Bronchial epithelial cell (primary cell): ENCODE data around the gene PIP5K1C. TPM values are rescaled to one million over a fixed set of nuclear protein-coding genes. Genes with fewer than 3 reads are reported as not detected.

Experiments used
- DNase-seq: peaks from one replicate; pipeline ENCODE4 v3.0.0-alpha.2; 2010; ENCODE audit warnings: low read depth
- FAIRE-seq: peaks from 2 replicates; lab custom pipeline; 2011; peaks lifted over from hg19 to GRCh38; lab: Jason Lieb, UNC
- H3K27me3 ChIP-seq: 2 replicates; pipeline ENCODE4 v1.5.1; 2011; ENCODE audit warnings: low read length; ENCODE audit not compliant: control insufficient read depth, insufficient read depth
- H3K36me3 ChIP-seq: 2 replicates; pipeline ENCODE4 v1.5.1; 2011; ENCODE audit warnings: low read length; ENCODE audit not compliant: control insufficient read depth, insufficient read depth
- H3K4me3 ChIP-seq: 2 replicates; pipeline ENCODE4 v1.5.1; 2011; ENCODE audit warnings: mild to moderate bottlenecking, low read depth, low read length, control low read depth
- total RNA-seq: library from RNA; depleted of rRNA; stranded (reverse); fragments of >200 nt; gene quantifications from 2 replicates; pipeline ENCODE4 v1.2.1, GENCODE V29; 2014
- TF ChIP-seq, protein P1 (sequence below): IDR thresholded peaks from 2 replicates; pipeline ENCODE4 v1.5.1; 2011; ENCODE audit warnings: mild to moderate bottlenecking, moderate library complexity, low read length, control low read depth, inconsistent platforms; ENCODE audit not compliant: insufficient read depth, severe bottlenecking

The PIP5K1C gene
- total RNA-seq, 1 donor from 2014 or later: 6.3 TPM

DNA sequence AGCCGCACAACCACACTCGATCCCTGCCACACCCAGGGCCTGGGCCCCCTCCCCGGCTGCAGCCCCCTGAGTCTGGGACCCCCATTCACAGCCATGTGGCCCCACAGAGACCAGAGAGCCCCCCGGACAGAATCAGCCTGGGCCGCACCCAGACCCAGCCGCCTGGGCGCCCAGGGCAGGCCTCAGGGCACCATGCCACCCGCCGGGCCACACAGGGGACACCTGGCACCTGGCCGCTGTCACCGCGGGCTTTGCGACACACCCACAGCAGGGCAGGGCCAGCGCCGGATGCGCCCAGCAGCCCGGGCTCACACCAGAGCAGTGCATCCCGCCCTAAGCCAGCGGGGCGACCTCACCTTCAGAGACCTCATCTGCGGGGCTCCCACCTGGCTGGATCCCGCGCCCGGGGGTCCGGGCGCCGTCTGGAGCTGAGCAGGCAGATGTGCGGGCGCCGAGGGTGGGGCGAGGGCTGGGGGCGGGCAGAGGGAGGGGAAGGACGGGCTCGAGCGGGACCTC is 94.0 kb downstream of the PIP5K1C start:
- DNase-seq (no peak), FAIRE-seq (no peak)
- H3K27me3 ChIP-seq: no peaks in the 10 kb centered on the region
- TF ChIP-seq, protein P1, sequence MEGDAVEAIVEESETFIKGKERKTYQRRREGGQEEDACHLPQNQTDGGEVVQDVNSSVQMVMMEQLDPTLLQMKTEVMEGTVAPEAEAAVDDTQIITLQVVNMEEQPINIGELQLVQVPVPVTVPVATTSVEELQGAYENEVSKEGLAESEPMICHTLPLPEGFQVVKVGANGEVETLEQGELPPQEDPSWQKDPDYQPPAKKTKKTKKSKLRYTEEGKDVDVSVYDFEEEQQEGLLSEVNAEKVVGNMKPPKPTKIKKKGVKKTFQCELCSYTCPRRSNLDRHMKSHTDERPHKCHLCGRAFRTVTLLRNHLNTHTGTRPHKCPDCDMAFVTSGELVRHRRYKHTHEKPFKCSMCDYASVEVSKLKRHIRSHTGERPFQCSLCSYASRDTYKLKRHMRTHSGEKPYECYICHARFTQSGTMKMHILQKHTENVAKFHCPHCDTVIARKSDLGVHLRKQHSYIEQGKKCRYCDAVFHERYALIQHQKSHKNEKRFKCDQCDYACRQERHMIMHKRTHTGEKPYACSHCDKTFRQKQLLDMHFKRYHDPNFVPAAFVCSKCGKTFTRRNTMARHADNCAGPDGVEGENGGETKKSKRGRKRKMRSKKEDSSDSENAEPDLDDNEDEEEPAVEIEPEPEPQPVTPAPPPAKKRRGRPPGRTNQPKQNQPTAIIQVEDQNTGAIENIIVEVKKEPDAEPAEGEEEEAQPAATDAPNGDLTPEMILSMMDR: no peak
- H3K4me3 ChIP-seq: peak overlapping the region; percentile 25
- peaks cover 2% of the 10 kb centered on the region for H3K36me3 ChIP-seq

DNA sequence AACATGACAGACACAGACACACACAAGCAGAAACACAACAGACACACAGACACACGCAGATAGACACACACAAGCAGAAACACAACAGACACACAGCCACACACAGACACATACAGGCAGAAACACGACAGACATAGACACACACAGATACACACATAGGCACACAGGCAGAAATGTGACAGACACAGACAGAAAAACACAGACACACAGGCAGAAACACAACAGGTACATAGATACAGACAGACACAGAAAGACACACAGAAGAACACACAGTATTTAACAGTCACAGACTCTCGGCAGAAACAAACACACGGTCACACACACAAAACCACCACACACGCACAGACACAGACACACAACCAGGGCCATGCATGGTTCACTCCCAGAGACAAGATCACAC is 94.5 kb downstream of the PIP5K1C start:
- DNase-seq (no peak), FAIRE-seq (peak; percentile 50)
- Histone ChIP-seq H3K27me3 (no peaks in the 10 kb centered on the region), H3K4me3 (no peak overlapping the region), H3K36me3 (peaks cover 1% of the 10 kb centered on the region)
- TF ChIP-seq, protein P1: no peak

DNA sequence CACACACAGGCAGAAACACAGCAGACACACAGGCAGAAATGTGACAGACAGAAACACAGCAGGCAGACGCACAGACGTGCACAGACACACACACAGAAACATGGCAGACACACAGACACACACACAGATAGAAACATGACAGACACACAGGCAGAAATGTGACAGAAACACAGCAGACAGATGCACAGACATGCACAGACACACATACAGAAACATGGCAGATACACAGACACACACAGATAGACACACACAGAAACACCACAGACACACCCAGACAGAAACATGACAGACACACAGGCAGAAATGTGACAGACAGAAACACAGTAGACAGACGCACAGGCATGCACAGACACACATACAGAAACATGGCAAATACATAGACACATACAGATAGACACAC is 94.9 kb downstream of the PIP5K1C start:
- H3K4me3 ChIP-seq: no peak overlapping the region
- H3K36me3 ChIP-seq: no peaks in the 10 kb centered on the region

DNA sequence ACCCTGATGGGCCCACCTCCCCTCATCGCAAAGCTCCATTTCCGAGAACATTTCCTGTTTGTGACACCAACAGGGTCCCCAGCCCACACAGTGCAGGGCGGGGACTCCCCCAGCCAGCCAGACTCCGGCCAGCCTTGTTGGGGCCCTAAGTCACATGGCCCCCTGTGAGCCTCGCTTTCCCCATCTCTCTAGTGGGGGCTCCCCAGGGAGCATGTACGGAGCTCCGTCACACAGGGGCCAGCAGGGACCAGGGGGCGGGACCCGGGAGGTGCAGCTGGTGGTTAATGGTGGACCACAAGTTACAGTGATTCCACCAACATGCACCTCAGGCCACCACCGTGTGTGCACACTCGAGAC is 95.3 kb downstream of the PIP5K1C start:
- H3K4me3 ChIP-seq: no peak overlapping the region
- no peak for DNase-seq
- H3K27me3 ChIP-seq: no peaks in the 10 kb centered on the region
- no peak for FAIRE-seq
- TF ChIP-seq, protein P1: no peak
- H3K36me3 ChIP-seq: no peaks in the 10 kb centered on the region

More for the DNA sequence above, 94.9 kb downstream of the PIP5K1C start:
- TF ChIP-seq, protein P1: no peak
- H3K27me3 ChIP-seq: no peaks in the 10 kb centered on the region
- peak; percentile 87 for FAIRE-seq
- no peak for DNase-seq

DNA sequence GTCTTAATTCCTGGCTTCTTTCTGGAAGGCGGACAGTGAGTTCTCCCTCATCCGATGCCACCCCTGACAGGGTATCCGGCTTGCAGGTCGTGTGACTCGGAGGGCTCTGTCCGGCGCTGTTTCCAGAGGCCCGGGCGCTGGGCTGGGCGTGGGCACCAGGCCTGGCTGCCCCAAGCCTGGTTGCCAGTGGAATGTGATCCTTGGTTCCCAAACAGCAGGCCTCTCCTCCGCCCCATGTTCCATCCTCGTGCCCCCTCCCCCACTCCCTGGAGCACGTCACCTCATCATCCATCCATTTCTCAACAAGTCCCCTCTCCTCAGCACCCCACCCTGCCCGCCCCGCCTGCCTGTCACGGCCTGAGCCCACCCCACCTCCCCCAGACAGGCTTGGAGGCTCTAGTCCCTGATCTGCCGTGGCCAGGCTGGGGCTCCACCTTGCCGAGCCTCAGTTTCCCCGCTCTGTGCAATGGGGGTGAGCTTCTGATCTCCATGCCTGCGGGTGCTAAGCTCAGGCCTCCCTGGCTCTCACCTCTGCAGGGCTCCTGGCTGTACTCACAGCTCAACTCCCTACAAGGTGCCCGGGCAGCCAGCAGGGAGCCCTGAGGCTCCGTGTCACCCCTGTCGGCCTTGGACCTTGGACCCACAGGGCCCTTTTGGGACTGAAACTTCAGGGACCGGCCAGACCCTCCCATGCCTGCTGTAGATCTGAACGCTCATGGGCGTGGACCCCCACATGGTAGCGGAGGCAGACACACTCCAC is 95.9 kb downstream of the PIP5K1C start:
- Histone ChIP-seq H3K36me3 (no peaks in the 10 kb centered on the region), H3K4me3 (no peak overlapping the region), H3K27me3 (no peaks in the 10 kb centered on the region)
- no peak for FAIRE-seq
- TF ChIP-seq, protein P1: no peak
- no peak for DNase-seq
